ENCODE data around the gene GALNT4.

DNA sequence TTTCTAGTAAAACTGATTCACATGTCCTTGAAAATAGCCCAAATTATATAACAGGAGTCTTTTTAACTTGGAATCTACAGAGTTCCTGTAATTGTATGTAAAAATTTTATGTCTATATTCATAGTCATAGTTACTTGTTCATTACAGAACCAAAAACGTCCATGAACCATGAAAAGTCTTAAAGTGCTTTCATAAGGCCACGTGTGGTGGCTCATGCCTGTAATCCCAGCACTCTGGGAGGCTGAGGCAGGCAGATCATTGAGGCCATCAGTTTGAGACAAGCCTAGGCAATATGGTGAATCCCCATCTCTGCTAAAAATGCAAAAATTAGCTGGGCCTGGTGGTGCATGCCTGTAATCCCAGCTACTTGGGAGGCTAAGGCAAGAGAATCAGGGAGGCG, 48.4 kb downstream of the GALNT4 start:
- TF ChIP-seq, protein P1, sequence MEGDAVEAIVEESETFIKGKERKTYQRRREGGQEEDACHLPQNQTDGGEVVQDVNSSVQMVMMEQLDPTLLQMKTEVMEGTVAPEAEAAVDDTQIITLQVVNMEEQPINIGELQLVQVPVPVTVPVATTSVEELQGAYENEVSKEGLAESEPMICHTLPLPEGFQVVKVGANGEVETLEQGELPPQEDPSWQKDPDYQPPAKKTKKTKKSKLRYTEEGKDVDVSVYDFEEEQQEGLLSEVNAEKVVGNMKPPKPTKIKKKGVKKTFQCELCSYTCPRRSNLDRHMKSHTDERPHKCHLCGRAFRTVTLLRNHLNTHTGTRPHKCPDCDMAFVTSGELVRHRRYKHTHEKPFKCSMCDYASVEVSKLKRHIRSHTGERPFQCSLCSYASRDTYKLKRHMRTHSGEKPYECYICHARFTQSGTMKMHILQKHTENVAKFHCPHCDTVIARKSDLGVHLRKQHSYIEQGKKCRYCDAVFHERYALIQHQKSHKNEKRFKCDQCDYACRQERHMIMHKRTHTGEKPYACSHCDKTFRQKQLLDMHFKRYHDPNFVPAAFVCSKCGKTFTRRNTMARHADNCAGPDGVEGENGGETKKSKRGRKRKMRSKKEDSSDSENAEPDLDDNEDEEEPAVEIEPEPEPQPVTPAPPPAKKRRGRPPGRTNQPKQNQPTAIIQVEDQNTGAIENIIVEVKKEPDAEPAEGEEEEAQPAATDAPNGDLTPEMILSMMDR (conservative IDR thresholded peaks at IDR 0.05 in 1 of 2, IDR thresholded peaks at IDR 0.05 in 1 of 2; ENCODE audit: low read depth in 1 of 2, low read length in 2 of 2), result no peak
- TF ChIP-seq EZH2 (IDR thresholded peaks at IDR 0.05; ENCODE audit: low read length, missing control alignments), result no peak
